ENCODE measurements around the gene DNMT3A.

DNMT3A gene

DNA sequence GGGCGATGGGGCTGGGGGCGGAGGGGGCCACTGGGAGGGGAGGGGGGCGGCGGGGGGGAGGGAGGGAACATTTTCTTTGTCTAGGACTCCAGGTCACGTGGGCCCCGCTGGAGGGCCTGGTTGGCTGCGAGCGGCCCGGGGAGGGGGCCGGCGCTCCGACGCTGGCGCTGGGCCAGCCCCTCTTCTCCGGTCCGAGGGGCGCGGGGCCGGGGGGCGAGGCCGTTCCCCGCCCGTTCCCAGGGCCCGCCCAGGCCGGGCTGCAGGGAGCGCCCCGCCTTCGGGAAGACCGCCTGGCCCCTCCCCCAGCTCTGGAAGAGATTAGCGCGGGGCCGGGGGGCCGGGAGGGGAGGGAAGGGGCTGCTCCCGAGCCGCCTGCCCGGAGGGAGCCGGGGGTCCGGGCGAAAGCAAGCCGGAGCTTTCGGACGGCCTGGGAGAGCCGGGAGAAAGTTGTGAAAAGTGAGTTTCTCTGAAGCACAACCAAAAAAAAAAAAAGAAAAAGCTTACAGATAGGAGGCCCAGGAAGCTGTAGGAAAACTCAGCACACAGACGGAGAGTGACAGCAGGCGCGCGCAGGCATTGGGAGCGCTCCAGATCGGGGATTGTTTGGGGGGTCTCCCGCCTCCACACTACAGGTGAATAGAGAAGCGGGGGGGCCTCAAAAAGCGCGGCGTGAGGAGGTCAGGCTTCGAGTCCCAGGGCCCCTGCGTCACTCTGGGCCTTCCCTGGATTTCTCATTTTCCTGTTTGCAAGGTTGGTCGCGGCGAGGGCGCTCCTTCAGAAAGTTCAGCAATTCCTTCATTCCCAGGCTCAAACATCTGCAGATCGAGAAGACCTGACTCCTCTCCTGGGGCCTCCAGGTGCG lies 89.2 kb downstream of the DNMT3A start:
- peak overlapping the region; percentile 44 for H3K4me3 ChIP-seq (ENCODE audit: control insufficient read depth, low read depth, low read length)
- TF ChIP-seq, protein P1, sequence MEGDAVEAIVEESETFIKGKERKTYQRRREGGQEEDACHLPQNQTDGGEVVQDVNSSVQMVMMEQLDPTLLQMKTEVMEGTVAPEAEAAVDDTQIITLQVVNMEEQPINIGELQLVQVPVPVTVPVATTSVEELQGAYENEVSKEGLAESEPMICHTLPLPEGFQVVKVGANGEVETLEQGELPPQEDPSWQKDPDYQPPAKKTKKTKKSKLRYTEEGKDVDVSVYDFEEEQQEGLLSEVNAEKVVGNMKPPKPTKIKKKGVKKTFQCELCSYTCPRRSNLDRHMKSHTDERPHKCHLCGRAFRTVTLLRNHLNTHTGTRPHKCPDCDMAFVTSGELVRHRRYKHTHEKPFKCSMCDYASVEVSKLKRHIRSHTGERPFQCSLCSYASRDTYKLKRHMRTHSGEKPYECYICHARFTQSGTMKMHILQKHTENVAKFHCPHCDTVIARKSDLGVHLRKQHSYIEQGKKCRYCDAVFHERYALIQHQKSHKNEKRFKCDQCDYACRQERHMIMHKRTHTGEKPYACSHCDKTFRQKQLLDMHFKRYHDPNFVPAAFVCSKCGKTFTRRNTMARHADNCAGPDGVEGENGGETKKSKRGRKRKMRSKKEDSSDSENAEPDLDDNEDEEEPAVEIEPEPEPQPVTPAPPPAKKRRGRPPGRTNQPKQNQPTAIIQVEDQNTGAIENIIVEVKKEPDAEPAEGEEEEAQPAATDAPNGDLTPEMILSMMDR (conservative IDR thresholded peaks at IDR 0.05; ENCODE audit: control insufficient read depth, insufficient read depth, low read depth, low read length): no peak
- peak; percentile 28 for DNase-seq (ENCODE audit: low read depth)

DNA sequence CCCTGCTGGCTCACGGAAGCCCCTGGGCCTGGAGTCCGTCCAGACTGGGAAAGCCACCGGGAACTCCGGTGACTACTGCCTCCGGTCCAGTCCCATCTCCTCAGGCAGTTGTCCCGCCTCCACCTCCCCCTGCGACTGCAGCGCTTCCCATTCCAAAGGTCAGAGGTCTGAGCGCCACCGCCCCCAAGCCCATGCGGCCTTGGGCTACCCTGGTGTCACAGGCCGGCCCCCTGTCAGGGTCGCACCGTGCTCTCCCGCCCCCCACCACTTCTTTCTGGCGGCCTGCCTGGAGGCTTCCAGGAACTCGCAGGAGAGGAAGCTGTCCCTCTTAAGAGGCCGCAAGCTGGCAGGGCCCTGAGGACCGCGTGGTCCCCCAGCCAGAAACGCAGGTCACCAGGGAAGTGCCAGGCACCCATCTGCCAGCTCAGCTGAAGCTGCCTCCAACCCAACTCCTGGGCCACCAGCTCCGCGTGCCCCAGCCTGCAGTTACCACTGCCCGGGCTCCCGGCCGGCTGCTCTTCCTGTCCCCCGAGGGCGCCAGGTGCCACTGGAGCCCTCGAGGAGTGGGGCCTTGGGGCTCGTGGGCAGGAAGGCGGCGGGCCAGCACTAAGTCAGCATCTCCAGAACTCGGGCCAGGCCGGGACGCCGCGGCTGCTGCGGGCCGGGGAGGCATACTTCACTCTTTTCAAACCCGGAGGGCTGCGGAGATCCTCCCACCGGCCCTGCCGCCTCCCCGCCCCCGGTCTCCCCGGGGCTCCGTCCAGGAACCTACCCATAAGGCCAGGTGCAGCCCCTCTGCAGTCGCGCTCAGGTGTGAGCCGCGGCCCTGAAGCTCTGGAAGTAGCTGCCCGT lies 90.1 kb downstream of the DNMT3A start:
- TF ChIP-seq, protein P1 (conservative IDR thresholded peaks at IDR 0.05; ENCODE audit: control insufficient read depth, insufficient read depth, low read depth, low read length): no peak
- no peak for DNase-seq (ENCODE audit: low read depth)
- H3K4me3 ChIP-seq (ENCODE audit: control insufficient read depth, low read depth, low read length): peak overlapping the region; percentile 44

DNA sequence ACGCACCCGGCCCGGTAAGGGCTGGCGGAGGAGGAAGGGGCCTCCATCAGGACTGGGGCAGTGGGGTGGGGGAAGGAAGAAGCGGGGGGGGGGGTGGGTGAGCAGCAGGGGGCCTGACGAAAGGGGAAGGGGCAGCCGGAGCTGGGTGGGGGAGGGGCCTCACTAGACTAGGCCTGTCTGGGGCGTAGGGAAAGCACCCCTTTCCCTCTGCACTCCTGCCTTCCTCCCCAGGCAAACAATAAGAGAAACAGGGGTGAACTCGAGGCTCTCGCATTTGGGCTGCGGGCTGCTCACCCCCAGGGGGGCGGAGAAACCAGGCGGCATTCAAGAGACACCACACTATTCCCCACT lies 90.7 kb downstream of the DNMT3A start:
- peak overlapping the region; percentile 44 for H3K4me3 ChIP-seq (ENCODE audit: control insufficient read depth, low read depth, low read length)
- no peak for DNase-seq (ENCODE audit: low read depth)
- TF ChIP-seq, protein P1 (conservative IDR thresholded peaks at IDR 0.05; ENCODE audit: control insufficient read depth, insufficient read depth, low read depth, low read length): no peak

DNA sequence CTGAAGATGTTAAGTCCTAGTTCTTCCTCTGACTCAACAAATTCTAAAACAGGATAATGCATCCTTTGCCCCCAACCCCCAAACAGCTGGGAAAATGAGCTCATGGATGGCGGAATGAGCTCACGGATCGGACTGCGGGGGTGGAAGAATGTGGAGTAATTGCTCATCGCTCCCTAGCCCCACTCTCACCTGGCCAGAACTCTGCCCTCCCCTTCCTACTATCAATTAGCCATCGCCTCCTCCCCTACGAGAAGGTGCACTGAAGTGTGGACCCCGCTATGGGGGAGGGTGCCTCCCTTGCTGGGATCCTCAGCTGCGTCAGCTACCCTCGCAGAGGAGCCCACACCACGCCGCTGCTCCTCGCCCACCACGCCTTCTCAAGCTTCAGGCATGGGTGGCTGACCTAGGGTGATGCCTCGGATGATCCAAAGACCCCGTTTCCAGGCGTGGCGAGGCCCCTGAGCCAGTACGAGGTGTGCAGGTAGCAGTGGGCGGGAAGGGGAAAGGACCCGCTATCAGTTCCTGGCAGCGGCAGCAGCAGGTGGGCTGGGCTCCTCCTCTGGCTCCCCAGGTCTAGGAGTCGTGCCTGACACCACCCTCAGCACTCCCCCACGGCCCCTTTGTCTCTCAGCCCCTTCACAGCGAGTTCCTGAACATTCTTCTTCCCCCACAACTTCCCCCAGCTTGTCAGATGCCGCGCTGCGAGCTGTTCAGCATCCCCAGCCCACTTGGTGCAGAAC lies 91.2 kb downstream of the DNMT3A start:
- TF ChIP-seq, protein P1 (conservative IDR thresholded peaks at IDR 0.05; ENCODE audit: control insufficient read depth, insufficient read depth, low read depth, low read length): no peak
- peak; percentile 78 for DNase-seq (ENCODE audit: low read depth)
- no peak overlapping the region for H3K4me3 ChIP-seq (ENCODE audit: control insufficient read depth, low read depth, low read length)

DNA sequence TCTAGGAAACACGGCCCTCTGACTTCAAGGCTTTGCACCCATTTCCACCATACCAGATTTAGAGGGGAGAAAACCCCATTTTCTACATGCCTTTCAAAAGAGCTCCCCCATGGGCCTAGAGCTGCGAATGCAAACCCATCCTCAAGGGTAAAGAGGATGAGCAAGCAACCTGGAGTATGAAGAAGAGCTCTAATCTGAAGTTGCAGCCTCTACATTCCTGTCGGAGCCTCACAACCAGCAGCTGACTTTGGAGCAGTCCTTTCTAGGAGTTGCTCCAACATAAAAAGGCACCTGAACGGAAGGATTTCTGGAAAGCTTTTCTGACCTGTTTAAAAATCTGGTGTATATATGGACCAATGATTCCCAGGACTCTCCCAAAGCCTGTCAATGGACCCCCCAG lies 91.9 kb downstream of the DNMT3A start:
- no peak overlapping the region for H3K4me3 ChIP-seq (ENCODE audit: control insufficient read depth, low read depth, low read length)
- no peak for DNase-seq (ENCODE audit: low read depth)
- TF ChIP-seq, protein P1 (conservative IDR thresholded peaks at IDR 0.05; ENCODE audit: control insufficient read depth, insufficient read depth, low read depth, low read length): no peak

DNA sequence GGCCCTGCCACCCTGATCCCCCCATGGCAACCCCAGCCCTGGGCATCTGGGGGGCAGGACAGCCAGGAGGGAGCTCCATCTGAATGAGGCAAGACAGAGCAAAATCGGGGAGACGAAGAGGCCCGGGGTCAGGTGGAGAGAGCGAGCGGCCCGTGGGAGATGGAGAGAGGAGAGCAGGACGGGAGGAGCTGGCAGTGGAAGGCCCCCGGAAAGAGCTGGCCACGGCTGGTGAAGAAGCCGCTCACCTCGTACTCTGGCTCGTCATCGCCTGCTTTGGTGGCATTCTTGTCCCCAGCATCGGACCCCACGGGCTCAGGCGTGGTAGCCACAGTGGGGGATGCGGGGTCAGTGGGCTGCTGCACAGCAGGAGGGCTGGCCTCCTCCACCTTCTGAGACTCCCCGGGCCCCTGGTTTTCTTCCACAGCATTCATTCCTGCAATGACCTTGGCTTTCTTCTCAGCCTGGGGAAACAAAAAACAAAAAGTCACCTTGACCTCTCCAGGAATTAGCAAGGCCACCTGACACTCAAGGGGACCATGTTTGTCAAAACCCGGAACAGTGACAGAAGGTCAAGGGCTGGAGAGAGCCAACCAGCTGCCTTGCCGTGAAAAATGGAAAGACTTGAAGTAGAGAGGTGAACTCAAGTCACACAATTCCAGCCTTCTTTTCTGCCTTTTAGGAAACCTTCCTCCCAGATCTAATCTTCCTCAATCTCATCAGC lies 93.8 kb downstream of the DNMT3A start:
- DNase-seq (ENCODE audit: low read depth): no peak
- TF ChIP-seq, protein P1 (conservative IDR thresholded peaks at IDR 0.05; ENCODE audit: control insufficient read depth, insufficient read depth, low read depth, low read length): no peak
- no peak overlapping the region for H3K4me3 ChIP-seq (ENCODE audit: control insufficient read depth, low read depth, low read length)

Data from fibroblast of mammary gland (primary cell).